Upper lobe of left lung (tissue), 4 donors: ENCODE data around the gene FOXD2.
"Not testable (repeated sequence)": the region's sequence is repeated elsewhere in the genome, so short reads cannot be mapped to it uniquely, and the experiment has no call there.

Experiments used
- CTCF ChIP-seq, 6 experiments: fragments of 450-650 bp in 4 of 6; fragments of 200-600 bp in 2 of 6; sonication (generic) in 2 of 6; IDR thresholded peaks; one replicate each; pipeline ENCODE4 v1.5.1; 2016 to 2019; ENCODE audit warnings: antibody characterized with exemption in 6 of 6
- POLR2A ChIP-seq, 4 donors: fragments of 450-650 bp; IDR thresholded peaks; one replicate each; pipeline ENCODE4 v1.5.1; 2016 to 2017; ENCODE audit warnings: antibody characterized with exemption in 4 of 4, mild to moderate bottlenecking in 2 of 4
- POLR2AphosphoS5 ChIP-seq, 2 donors: sonication (generic); formaldehyde crosslinking; IDR thresholded peaks; one replicate each; pipeline ENCODE4 v1.5.1; 2017; ENCODE audit warnings: antibody characterized with exemption in 2 of 2

GRCh38 chr1:47453910-47454309 lies 16.1 kb downstream of the FOXD2 start:
- TF ChIP-seq POLR2AphosphoS5, CTCF, POLR2A (IDR thresholded peaks at IDR 0.05): not testable (repeated sequence)
